ENCODE measurements around the gene DNAJC5.
"Not testable (repeated sequence)": the region's sequence is repeated elsewhere in the genome, so short reads cannot be mapped to it uniquely, and the experiment has no call there.

DNAJC5 gene

DNA sequence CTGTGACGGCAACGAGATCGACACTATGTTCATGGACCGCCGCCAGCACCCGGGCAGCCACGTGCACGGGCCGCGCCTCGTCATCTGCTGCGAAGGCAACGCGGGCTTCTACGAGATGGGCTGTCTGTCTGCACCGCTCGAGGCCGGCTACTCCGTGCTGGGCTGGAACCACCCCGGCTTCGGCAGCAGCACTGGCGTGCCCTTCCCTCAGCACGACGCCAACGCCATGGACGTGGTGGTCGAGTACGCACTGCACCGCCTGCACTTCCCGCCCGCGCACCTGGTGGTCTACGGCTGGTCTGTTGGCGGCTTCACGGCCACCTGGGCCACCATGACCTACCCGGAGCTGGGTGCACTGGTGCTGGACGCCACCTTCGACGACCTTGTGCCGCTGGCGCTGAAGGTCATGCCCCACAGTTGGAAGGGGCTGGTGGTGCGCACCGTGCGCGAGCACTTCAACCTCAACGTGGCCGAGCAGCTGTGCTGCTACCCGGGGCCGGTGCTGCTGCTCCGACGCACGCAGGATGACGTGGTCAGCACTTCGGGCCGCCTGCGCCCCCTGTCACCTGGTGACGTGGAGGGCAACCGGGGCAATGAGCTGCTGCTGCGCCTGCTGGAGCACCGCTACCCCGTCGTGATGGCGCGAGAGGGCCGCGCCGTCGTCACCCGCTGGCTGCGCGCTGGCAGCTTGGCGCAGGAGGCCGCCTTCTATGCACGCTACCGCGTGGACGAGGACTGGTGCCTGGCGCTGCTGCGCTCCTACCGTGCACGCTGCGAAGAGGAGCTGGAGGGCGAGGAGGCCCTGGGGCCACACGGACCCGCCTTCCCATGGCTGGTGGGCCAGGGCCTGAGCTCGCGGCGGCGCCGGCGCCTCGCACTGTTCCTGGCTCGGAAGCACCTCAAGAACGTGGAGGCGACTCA, 32.7 kb upstream of the DNAJC5 start:
- no peak for DNase-seq

DNA sequence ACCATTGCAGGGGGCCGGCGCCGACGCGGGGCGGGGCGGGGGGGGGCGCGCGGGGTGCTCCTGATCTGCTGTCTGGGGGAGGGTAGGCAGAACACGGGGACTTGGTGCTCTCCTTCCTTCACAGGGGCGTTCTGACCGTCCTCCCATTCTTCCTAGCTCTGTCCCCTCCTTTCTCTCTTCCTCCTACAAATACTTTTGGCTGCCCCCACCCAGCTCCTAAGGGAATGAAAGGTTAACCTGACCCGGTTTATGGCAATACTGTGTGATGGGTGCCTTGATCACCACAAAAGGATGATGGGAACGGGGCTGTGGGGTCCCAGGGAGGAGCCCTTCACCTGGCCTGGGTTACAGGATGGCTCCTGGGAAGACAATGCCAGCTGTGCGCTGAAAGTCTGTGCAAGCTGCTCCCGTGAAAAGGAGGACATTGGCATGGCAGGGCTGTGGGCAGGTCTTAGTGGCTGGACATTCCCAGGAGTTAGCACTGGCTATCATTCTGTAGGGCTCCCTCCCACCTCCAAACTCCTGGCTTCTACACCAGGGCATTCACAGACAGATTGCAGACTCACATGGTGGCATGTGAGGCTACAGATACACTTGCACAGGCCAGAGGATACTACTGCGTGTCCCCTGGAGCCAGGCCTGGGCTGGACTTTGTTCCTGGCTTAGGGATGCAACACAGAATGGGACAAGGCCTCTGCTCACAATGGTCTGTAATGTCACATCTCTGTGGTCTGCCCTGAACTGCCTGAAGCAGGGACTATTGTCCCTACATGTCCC, 31.7 kb upstream of the DNAJC5 start:
- no peak for DNase-seq

DNA sequence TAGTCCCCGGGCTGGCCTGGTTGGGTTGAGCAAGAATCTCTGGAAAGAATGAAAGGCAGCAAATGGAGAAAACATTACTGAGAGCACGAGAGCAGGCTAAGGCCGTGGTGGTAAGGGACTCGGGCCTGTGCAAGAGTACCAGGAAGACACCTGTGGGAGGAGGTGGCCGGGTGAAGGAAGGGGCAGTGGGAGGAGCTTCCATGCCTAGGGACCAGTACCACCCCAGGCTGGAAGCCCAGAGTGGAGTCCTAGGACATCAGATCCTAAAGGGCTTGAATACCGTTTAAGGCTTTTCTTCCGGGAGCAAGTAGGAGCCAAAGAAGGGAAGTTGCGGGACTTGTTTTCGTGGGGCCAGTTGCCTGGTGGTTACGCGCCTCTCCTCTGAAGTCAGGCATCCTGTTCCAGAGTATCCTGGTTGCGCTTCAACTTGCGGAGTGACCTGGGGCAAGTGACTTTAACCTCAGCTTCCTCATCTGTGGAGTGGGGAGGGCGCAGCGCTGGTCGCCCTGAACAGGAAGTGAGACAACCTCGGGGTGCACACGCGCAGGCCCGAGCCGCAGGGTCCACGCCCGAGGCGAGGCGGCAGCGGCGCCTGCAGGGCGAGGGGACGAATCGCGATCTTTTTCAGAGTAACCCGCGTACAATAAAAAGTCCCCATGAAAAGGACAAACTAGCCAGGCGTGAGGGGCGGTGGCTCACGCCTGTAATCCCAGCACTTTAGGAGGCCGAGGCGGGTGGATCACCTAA, 31.0 kb upstream of the DNAJC5 start:
- DNase-seq, result peak; percentile 72

DNA sequence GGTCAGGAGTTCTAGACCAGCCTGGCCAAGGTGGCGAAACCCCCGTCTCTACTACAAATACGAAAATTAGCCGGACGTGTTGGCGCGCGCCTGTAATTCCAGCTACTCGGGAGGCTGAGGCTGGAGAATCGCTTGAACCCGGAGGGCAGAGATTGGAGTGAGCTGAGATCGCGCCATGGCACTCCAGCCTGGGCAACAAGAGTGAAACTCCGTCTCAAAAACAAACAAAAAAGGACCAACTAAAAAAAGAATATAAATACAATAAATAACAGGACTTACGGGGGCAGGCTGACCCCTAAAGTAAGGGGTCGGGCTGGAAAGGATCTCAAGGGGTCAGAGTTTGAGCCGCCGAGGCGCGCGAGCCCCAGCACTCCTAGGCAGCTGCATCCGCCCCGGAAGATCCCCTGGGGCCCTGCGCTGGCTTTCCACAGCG, 30.4 kb upstream of the DNAJC5 start:
- no peak for DNase-seq

DNA sequence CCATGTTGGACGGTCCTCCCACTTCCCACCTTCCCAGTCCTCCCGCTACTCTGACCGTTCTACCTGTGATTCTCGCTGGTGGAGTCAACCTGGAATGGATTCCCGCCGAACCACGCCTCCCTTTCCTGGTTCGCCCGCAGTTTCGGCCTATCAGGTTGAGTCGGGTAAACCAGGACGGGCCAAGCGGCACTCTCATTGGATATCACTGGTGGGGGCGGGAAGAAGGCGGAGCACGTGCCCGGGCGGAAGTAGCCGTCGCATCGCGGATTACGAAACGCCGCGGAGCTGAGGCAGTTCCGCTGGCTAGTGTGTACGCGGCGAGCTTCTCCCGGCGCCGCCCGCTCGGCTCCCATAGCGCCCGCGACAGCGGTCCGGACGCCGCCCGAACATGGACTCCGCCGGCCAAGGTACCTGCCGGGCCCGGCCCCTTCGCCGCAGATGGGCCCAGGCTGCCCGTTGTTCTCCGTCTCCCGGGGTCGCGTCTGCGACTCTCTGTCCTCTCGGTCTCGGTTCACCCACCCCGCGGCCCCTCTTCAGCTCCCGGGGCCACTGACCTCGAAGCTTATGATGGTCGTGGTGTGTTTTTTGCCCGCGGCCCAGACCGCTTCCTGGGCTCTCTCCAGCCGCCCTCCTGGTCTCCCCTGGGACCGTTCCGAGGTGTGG, 29.8 kb upstream of the DNAJC5 start, which contains the start of gene TPD52L2:
TSS of gene TPD52L2 (plus strand) at position 293 of the 663 bp plus-strand sequence. CDS start at position 389, 96 bp downstream.
- DNase-seq, result peak; percentile 95

DNA sequence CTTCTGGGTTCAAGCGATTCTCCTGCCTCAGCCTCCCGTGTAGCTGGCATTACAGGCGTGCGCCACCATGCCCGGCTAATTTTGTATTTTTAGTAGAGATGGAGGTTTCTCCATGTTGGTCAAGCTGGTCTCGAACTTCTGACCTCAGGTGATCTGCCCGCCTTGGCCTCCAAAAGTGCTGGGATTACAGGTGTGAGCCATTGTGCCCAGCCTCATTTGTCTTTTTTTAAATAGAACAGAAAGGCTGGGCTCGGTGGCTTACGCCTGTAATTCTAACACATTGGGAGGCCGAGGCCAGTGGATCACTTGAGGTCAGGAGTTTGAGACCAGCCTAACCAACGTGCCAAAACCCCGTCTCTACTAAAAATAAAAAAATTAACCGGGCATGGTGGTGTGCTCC, 27.9 kb upstream of the DNAJC5 start:
- DNase-seq, result not testable (repeated sequence)

DNA sequence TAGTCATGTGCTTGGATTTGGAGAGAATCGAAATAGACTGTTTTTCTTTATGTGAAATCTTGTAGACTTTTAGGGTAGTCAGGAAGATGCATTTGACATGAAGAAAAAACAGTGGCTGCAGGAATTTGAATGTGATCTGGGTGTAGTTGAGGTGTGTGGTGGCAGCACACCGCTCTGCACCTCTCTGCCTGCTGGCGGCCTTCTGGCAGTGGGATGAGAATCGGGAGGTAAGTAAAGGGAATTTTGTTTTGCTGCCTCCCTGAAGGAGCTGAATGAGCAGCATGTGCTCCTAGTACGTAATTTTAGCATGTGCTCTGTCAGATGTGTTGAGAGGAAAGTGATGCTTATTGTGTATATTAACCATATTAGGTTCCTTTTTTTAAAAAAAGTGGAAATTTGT, 26.7 kb upstream of the DNAJC5 start:
- DNase-seq, result no peak

DNA sequence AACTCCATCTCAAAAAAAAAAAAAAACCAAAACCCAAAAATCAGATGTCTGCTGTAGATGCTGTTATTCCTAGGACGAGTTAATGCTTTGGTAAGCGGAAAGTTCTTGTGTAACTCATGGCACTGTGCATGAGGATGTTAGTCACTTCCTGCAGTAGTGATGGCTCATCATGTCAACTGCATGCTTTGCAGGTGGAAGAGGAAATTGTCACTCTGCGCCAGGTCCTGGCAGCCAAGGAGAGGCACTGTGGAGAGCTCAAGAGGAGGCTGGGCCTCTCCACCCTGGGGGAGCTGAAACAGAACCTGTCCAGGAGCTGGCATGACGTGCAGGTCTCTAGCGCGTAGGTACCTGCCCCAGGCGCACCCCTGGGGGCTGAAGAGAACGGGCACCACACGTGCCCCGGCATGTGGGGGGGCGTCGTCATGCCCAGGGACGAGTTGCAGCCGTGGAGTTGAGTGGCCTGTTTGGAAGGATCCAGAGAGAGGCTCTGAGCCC, 21.4 kb upstream of the DNAJC5 start:
- no peak for DNase-seq

DNA sequence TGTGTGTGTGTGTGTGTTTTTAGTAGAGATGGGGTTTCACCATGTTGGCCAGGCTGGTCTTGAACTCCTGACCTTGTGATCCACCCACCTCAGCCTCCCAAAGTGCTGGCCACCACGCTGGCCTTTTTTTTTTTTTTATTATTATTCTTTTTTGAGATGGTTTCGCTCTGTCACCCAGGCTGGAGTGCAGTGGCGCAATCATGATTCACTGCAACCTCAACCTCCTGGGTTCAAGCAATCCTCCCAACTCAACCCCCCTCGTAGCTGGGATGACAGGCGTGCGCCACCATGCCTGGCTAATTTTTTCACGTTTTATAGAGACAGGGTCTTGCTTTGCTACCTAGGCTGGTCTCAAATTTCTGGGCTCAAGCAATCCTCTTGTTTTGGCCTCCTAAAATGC, 20.7 kb upstream of the DNAJC5 start:
- DNase-seq, result not testable (repeated sequence)

DNA sequence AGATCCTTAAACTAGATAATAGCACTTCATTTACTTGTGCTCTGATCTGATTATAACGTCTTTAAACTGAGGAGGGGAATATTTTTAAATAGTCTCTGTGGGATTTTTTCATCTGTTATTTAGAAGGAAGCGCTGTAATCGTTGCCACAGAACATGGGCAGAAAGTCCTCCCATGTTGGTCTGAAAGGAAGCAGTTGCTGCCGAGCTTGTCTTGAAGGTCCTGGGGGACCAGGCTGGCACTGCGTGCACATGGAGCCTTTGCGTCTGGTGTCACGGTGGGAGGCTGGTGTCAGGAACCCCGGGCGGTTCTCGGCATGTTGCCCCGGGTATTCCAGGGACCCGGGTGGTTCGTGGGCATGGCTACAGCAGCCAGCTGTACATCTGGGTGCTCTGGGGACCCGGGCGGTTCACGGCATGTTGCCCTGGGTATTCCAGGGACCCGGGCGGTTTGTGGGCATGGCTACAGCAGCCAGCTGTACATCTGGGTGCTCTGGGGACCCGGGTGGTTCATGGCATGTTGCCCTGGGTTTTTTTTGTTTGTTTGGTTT, 18.4 kb upstream of the DNAJC5 start:
- no peak for DNase-seq

DNA sequence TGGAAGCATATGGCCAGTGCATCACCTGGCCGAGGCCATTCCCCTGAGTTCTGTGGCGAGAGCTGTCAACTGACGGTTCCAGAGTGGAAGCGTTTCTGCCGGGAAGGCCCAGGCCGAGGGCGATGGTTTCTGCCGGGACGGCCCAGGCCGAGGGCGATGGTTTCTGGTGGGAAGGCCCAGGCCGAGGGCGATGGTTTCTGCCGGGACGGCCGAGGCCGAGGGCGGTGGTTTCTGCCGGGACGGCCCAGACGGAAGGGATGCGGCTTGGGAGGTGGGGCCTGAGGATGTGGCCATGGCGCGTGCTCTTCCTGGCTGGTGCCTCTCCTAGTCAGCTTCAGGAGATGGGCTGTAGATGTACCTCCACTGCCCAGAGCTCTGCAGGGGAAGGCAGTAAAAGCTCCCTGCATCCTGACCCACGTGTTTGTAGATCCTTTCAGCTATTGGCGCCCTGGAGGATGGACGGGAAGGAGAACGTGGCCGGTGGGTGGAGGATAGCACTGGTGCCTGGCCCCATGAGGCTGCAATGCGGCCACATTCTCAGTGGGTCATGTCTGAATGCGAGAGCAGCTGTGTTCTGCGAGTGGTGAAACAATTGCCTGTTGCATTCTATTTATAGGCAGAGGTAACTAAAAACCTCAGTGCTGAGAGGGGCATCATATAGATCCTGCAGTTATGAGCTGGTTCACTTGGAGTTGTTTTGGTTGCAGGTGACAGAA, 17.0 kb upstream of the DNAJC5 start:
- DNase-seq, result no peak

DNA sequence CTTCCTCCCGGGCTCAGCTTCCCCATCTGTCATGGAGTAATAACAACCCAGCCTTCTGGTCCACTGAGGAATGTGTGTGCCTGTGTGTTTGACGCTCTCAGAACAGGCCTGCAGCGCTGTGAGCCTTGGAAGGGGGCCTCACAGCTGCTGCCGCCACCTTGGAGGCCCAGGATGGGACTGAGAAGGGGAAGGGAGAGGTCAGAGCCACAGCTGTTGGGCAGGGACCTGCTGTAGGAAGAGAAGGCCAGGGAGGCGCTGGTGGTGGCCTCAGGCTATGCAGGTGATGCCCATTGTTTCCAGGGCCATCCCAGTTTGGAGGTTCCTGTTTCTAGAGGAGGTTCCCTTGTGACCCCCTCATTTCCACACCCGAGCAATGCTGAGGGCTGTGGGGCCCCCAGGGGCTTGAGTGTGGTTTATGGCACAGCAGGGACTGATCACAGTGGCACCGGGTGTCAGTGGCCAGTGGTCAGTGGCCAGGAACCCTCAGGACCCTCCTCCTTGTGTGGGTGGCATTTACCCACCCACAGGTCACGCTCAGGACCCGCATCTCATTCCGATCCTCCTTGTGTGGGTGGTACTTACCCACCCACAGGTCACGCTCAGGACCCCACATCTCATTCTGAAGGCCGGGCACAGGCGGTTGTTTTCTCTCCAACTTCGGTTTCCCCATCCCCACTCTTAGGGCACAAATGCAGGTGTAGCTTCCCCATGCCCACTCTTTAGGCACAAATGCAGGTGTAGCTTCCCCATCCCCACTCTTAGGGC, 15.8 kb upstream of the DNAJC5 start:
- DNase-seq, result no peak

DNA sequence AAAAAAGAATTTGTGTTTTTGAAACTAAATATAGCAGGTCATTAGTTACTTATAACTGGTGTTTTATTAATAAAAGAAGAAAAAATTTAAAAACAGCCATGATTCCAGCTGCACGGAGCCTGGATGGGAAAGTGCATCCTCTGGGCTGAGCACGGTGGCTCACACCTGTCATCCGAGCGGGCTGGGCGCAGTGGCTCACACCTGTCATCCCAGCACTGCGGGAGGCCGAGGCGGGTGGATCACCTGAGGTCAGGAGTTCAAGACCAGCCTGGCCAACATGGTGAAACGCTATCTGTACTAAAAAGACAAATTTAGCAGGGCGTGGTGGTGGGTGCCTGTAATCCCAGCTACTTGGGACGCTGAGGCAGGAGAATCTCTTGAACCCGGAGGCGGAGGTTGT, 14.0 kb upstream of the DNAJC5 start:
- not testable (repeated sequence) for DNase-seq

DNA sequence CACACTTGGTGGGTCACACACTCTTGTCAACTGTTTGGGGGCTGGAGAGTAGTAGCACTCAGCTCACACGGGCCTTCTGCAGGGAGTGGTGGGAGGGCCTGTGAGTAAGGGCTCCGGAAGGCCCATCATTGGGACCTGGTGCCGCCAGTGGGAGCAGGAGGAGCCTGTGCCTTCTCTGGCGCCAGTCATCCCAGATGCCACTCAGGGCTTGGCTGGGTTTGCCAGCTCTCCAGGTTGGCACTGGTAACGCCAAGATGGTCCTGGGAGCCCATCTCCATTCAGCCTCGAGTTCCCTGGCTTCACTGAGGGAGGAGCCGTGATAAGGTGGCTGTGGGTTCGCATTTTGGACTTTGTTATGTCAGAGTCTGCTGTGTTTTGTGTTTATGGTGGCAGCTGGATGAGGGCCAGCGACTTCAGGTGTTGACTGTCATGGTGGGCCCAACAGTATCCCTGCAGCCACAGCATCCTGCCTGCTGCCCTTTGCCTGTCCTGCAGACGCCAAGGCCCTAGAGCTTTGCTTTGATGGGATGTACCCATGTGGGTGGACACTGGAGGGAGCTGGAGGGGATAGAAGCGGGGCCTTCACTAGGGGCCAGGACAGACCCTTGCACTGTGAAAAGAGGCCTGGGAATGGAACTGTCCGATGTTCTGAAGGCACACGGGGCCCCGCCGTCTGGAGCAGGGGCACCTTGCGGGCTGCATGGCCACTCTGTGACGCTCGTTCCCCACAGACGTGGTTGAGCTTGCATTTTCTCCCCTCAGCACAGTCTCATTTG, 13.3 kb upstream of the DNAJC5 start:
- DNase-seq, result no peak

DNA sequence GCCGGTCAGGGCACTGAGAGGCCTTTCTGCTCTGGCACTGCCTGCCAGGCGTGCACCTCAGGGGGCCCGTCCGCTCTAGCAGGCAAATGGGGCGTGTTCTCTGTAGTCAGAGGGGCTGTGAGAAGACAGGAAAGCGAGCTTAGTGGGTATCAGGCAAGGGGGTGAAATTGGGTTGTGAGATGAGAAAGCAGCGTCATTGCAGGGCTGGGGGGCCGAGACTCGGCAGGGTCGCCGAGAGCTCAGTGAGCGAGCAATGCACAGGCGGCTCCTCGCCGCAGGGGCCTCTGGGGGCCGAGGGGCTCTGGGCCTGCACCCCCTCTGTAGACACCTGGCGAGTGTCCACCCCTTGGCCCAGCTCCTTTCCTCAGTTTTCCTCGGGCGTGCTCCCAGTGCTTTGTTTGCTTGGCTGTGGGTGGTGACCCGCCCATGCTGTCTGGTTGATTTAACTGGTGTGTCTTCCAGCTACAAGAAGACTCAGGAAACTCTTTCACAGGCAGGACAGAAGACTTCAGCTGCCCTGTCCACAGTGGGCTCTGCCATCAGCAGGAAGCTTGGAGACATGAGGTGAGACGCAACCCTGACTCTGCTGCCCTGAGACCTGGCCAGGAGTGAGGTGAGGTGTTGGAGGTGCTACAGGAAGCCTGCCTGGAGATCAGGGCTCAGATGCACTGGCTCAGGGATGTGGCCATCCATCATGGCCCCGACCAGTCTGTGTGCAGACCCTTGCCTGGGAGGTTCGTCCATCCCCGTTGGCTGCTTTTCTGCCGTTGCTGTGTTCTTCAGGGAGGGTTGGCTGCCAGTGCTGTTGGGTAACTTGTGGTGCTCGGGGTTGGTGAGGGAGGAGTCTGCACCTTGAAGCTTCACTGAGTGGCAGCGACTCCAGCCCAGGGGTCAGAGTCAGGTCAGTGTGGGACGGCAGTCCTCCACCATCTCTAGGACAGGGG, 12.4 kb upstream of the DNAJC5 start:
- no peak for DNase-seq

DNA sequence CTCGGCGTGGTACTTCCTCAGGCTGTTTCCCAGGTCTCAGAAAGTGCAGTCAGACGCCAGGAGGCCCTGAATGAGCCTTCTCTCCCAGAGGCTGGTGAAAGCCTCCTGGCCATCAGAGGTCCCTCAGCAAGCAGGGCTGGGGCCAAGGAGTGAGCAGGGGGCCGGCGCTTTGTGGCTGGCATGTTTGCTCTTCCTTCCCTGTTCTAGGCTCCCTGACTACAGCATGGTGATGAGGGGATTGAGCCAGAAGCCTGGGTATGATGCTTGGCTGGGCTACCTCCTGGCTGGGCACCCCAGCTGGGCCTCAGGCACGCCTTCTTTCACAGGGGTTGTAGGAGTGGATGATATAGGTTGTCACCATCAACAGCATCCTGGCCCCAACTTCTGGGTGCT, 11.7 kb upstream of the DNAJC5 start:
- no peak for DNase-seq

DNA sequence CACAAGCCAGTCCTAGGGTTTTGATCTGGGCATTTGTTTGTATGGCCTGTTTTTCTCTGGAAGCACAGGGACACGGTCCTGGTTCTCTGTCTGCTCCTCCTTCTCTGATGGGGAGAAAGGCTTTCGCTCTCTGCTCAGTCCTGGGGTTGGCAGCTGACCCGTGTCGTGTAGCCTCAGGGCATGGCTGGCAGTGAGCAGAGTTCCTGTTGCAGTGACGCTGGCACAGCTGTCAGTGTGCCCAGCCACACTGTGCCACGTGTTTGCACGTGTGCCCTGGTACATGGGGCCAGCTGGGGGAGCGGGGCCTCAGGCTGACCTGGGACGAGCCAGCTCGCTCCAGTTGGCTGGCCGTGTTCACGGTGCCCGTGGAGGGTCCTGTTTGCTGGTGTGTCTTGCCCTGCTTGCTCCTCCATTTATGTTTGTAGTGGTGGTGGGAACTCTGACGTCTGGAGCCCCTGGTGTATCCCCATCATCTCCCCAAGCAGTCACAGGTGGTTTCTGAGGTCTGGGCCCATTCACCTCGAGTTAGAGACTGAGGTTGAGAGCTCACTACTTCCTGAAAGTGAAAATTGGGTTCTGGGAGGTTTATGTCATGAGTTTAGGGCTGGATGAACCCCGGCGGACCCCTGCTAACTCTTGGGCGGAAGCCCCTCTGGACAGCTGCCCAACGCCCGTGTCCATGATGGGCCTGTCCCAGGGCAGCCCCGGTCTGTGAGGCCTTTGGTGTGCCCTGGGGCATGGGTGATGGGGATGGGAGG, 10.2 kb upstream of the DNAJC5 start:
- no peak for DNase-seq
